ENCODE measurements around the gene CCDC85B.

The CCDC85B gene

DNA sequence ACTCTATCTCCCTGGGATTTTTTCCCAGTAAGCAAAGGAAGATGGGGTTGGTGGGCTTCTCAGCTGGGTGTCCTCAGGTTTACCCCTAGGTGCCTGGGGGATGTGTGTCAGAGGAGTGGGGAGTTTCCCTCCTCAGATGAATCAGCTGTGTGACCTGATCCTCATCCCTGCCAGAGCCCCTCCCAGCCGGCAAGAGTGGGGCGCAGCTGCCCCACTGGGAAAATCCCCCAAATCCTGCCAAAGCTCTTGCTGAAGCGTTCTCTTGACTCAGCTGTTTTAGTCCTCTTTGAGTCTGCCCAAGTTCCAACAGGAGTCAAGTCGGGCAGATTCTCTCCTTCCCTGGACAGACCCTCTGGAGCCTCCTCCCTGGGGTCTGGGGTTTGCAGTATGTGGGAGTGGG is 22.4 kb downstream of the CCDC85B start:
- no peak for DNase-seq (ENCODE audit: low spot score)

DNA sequence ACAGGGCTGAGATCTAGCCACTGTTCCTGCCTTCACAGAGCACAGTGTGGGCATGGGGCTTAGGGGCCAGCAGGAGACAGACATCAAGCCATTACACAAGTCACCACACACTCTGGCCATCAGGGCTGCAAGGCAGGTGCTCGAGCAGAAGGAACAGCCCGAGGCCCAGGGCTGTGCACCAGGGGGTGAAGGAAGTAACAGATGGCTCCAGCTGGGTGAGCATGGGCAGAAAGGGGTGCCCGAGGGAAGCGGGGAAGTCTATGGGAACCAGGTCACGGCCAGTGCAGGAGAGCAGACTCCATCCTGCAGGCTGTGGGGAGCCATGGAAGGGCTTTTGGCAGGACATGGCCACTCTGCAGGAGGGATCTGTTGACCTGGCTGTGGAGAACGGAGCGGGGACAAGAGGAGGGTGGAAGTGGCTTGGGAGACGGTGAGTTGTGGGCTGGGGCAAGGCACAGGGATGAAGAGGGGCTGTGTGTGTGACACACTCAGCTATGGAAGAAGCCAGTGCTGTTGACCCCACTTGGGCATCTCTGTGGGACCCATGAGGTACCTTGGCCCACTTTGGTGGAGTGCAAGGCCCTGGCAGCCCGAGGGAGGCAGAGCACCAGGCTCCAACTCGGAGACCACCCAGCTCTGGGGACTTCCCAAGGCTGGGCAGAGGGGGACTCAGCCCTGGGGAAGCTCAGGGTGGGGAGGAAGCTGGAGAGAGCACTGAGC is 24.8 kb downstream of the CCDC85B start:
- DNase-seq (ENCODE audit: low spot score): no peak

DNA sequence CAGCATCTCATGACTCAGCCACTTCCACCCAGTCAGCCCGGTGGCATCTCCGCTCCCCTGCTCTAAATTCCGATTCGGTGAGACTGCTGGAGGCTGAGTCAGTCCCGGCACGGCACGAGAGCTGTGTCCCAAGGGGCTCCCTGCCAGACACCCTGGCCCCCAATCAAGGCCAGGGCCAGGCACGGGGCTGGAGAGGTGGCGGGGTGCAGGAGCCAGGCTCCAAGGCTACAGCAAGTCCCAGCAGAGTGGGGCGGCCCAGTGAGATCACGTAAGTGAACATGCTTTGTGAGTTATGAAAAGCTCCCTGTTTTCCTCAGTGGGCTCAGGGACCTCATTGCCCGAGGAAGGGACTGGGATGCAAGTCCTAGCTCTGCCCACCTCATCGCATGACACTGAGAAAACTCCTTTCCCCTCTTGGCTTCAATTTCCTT is 25.4 kb downstream of the CCDC85B start:
- peak; percentile 99 for DNase-seq (ENCODE audit: low spot score)

DNA sequence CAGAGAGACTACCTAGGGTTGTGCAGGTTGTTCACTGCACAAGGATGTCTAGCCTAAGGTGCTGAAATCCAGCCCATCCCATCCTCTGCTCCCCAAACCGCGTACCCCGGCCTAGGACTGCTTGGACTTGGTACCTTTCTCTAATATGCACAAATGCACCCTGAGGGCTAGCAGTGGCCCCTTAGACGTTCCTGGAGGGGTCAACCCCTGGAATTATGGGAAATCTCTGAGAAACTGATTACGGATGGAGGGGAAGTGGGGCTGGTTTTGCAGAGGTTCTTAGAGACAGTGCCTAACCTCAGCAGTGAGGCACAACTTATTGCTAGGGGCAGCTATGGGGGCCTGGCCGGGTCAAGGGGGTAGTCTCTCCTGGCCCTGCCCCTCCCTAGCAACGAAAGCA is 25.9 kb downstream of the CCDC85B start:
- no peak for DNase-seq (ENCODE audit: low spot score)

DNA sequence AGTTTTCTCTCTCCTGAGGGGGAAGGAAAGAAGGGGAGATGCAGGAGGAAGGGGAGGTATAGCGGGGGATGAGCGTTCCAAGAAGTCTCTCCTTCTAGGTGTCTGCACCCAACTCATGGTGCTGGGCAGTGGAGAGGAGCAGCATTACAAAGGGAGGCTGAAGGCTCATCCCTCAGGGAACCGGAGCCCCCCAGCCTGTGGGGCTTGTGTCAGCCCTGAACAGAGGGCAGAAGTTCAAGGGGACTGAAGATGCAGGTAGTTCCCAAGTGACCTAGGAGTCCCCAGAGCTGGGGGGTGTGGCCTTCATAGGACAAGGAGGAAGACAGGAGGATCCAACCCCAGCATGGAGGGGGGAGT is 26.6 kb downstream of the CCDC85B start:
- no peak for DNase-seq (ENCODE audit: low spot score)

DNA sequence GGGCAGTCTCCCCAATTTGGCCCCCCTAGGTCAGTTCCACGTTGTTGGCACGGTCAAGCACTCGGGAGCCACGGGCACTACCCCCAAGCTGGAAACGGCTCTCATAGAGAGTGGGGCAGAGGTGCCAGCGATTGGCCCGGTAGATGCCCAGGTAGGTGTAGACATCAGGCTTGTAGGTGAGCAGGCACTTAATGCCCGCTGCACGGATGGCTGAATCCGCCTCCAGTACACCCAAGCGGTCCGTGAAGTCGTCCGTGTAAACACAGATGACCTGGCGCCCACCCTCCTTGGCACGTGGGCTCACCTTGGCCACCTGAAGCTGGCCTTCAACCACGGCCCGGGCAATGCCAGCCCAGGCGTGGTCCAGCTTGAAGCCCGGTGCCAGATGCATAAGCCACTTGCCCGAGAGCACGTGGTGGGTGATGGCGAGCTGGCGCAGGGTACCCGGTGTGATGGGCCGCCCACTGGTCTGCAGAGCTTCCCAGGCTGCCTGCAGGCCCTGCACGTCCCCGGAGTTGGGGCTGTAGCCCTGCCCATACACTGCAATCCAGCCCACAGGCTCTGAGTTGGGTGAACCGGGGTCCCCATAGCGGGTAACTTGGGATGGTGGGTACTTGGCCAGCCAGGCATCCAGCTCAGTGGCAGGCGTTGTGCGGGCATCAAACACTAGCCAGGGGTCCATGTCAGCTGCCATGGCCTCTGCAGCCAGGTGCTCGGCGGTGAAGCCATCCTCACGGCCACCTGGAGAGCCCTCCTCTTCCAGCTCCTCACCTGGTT is 27.1 kb downstream of the CCDC85B start:
- no peak for DNase-seq (ENCODE audit: low spot score)

DNA sequence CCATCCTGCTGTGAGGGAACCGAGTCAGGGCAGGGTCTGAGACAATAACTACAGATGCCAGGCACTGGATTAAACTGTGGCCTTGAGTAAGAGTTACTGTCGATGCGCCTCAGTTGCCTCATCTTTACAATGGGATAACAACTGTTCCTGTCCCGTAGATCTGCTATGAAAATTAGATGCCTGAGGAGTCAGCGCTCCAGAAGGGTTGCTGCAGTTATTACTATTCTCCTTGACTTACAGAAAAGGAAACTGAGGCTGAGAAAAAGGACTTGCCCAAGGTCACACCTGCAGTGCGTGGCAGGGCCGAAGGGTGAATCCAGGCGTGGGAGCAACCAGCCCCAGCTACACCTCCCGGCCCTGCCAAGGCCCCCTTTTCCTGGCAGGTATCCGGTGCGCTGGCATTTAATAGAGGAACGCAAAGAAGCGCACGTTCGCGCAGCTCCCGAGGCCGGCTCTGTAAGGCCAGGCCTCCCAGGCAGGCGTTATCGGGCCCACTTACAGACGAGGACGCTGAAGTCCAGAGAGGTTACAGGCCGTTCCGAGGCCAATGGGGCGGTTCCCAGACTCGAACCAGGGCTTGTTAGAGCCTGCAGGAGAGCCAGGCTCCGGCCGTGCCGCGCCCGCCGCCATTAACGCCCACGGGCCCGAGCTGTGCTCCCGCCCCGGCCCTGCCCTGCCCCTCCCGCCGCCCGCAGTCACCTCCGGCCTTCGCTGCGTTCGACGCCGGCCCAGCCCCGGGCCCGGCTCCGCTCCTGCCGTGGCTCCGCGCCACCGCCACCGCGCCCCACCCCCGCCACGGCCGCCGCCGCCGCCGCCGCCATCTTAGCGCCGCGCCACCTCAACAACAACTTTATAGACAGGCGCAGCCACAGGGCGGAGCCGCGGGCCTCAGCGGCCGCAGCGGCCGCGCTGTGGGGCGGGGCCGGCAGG is 28.0 kb downstream of the CCDC85B start, which contains the start of gene C11orf68:
C11orf68 (minus strand) TSS at position 852 of the 930 bp plus-strand sequence; CDS start at position 821, 31 bp downstream.
- no peak for DNase-seq (ENCODE audit: low spot score)

DNA sequence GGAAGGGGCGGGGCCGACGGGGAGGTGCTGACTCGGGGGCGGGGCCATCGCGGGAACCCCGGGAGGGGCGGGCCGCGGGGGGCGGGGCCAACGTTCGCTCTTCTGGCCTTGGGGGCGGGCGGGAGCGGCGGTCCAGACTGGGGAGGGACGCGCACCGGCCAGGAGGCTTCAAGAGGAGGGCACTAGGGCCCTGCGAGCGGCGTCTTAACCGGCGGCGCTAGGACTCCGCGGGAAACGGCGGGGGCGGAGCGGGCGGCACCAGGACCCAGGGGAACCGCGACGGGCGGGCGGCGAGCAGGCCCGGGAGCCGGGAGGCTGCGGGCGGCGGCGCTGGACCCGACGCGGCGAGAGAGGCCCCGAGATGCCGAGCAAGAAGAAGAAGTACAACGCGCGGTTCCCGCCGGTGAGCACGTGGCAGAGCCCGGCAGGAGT is 28.7 kb downstream of the CCDC85B start, which contains the start of gene DRAP1:
DRAP1 (plus strand) TSS at position 286 of the 432 bp plus-strand sequence; CDS start at position 362, 76 bp downstream.
- DNase-seq (ENCODE audit: low spot score): peak; percentile 96

DNA sequence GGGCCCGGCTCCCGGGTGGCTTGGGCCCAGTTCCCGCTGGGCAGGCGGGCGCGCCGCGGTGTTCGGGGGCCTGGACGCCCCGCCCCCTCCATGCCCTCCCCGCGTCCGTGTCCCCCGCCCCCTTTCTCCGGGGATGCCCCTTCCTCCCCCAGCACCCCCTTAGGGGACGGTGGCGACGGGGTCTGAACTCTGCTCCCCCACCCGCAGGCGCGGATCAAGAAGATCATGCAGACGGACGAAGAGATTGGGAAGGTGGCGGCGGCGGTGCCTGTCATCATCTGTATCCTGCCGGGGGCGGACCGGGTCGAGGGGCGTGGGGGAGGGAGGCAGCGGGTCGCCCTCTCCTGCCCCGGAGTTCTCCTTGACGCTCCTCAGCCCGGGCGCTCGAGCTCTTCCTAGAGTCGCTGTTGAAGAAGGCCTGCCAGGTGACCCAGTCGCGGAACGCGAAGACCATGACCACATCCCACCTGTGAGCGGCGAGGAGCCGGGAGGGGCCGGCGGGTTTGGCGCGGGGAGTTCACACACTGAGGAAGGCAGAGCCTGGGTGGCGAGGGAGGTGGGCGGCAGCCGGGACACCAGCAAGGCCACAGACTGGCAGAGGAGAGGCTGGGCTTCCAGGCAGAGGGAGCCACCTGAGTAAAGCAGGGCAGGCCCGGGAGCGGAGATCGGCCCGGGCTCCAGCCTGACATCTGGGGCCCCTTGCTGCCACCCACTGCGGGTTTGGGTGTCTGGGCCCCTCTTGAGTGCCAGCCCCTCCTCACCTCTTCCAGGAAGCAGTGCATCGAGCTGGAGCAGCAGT is 29.3 kb downstream of the CCDC85B start:
- no peak for DNase-seq (ENCODE audit: low spot score)

DNA sequence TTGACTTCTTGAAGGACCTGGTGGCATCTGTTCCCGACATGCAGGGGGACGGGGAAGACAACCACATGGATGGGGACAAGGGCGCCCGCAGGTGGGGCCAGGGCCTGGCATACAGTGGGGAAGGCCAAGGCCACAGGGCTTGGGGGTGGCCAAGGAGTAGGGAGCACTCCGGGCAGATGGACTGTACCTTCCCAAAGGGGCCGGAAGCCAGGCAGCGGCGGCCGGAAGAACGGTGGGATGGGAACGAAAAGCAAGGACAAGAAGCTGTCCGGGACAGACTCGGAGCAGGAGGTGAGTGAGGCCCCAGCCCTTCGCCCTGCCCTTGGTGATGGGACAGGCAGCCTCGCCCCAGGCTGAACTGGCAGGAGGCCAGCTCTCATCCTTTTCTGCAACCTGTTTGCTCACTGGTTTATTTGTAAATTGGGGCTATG is 29.9 kb downstream of the CCDC85B start:
- DNase-seq (ENCODE audit: low spot score): no peak

DNA sequence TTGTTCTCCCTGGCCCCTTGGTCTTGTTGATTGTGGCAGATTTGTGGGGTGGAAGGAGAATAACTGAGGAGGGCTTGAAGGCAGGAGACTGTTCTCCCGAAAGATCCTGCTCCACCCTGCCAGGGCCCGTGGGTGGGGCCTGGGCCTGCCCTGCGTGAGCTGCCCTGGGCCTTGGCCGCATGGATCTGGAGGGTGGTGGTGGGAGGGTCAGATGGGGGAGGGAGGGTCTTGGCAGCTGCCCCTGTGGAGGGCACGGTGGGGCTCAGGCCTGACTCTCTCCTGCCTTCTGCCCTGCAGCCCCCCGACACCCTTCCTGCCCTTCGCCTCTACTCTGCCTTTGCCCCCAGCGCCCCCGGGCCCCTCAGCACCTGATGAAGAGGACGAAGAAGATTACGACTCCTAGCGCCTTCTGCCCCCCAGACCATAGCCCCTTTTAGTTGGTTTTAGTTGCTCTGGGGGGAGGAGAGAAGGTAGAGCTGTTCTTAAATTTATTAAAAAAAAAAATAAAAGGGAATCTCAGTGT is 30.6 kb downstream of the CCDC85B start:
- no peak for DNase-seq (ENCODE audit: low spot score)

DNA sequence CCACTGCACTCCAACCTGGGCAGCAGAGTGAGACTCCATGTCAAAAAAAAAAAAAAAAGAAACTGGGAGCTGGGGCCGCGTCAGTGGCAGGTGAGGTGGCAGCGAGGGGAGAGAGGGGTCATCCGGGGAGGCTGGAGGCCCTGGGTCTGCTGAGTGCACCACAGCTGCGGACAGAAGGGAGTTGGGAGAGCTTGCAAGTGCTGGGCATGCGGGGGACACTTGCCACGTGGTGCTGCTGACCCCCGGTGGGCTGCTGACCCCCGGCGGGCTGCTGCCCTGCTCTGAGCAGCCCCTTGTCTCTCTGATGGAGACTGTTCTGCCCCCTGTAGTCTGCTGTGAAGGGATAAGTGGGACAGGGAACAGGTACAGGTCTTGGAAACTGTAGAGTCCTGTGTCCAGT is 31.4 kb downstream of the CCDC85B start:
- DNase-seq (ENCODE audit: low spot score): no peak

DNA sequence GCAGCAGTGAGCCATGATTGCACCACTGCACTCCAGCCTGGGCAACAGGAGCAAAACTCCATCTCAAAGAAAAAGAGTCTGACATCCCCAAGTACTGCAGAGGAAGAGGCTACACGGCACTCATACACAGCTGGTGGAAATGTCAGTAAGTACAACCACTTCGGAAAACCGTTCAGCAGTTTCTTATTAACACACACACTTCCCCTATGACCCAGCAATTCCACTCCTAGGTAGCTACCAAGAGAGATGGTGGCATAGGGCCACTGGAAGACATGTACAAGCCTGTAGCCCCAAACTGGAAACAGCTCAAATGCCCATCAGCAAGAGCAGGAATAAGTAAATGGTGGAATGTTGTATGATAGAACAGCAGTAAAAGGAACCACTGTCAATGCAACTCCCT is 32.1 kb downstream of the CCDC85B start:
- DNase-seq (ENCODE audit: low spot score): no peak

DNA sequence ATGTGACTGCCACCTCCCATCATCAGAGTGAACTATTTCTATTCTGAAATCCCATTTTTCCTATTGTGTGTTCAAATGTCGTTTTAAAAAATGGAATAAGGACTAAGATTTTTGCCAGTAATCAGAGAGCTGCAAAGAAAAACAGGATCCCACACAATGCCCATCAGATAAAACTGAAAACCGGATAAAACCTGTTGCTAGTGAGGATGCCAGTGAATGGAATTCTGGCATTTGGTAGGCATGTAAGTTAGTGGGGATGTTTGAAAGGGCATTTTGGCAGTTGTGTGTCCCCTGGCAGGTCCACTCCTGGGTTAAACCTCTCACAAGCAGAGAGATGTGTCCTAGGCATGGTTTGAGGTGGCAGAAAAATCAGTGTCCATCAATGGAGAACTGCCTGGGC is 34.9 kb downstream of the CCDC85B start:
- DNase-seq (ENCODE audit: low spot score): no peak

DNA sequence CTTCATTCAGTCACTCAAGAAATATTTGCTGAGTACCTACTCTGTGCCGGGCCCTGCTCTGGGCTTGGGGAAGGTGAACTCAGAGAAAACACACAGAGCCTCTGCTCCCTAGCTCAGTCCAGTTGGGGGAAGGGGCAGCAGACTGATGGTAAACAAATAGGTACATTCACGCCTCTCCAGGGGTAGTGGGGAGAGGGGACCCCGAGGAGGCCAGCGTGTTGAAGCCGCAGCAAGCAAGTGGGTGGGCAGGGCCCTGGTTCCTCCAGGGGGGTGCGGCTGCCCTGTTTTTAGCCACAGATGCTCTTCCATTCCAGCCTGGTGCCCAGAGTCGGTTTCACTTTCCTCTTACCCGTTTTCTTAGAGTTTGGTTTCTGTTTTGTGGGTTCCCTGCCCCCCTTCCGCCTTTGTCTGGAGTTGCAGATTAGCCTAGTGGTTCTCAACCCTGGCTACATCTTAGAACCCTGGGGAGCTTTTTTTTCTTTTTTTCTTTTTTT is 37.5 kb downstream of the CCDC85B start:
- peak; percentile 69 for DNase-seq (ENCODE audit: low spot score)

DNA sequence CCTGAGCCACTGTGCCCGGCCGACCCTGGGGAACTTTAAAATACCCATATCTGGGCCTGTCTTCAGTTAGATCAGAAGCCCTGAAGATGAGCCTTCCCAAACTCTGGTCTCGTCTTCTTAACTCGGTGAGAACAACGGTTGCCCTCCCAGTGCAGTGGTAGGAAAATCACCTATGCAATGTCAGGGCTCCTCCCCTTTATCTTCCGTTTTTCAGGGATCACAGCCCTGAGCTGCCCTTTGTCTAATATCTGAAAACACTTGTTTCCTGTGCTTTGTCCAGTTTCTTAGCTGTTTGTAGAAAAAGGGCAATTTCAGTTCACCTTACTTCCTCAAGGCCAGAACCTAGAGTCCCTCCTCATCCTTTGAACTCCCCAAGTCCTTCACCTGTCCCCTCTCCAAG is 38.2 kb downstream of the CCDC85B start:
- DNase-seq (ENCODE audit: low spot score): no peak

DNA sequence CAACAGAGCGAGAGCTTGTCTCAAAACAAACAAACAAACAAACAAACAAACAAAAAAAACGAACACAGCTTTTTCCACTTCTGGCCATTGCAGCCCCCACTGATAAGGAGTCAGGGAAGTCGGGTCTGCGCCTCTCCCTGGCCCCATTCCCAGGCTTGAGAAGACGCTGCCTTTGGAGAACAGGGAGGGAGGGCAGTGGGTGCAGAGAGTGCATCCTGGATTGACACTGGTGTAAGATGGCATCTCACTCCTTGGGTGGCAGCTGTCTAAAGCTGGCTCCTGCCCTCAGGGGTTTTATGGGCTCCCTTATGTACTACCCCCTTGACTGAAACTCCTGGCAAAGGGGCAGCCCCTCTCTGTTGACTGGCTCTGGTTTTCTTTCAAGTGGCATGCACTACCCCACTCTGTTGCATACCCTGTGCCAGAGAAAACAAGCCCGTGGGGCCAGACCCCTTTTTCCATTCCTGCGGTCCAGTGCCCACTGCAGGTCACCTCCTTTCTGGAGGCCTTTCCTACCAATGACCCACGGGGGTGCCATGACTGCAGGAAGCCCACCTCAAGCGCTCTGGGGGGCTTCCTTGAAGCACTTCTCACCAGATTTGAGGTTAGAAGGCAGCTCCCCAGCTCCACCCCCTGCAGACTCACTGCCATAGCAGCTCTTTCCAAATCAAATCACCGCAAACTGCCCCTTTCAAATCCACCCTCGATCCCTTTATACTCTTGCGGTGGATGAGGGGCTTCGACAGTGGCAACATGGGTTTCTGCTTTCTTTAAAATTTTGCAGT is 41.5 kb downstream of the CCDC85B start:
- DNase-seq (ENCODE audit: low spot score): no peak

DNA sequence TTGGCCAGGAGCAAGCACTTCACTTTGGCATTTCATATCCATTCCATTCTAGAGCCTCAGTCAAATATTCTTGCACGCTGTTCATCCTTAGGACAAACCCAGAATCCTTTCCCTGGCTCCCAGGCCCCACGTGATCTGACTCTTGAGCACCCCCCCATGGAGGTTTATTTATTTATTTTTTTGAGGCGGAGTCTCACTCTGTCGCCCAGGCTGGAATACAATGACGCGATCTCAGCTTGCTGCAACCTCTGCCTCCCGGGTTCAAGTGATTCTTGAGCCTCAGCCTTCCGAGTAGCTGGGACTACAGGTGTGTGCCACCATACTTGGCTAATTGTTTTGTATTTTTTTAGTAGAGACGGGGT is 42.1 kb downstream of the CCDC85B start:
- DNase-seq (ENCODE audit: low spot score): no peak

DNA sequence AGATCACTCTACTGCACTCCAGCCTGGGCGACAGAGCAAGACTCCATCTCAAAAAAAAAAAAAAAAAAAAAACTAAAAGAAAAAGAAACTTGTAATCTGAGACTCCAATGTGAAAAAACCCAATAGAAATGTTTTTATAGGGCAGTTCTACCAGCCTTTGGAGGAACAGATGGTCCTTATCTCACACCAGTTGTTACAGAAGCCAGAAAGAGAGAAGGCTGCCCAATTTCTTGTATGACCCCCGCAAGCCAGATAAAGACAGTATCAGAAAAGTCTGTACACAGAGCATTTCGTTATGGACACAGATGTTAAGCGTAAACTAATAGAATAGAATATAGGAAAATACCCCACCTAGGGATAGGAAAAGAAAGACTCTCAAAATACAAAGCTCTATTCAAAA is 43.5 kb downstream of the CCDC85B start:
- no peak for DNase-seq (ENCODE audit: low spot score)

DNA sequence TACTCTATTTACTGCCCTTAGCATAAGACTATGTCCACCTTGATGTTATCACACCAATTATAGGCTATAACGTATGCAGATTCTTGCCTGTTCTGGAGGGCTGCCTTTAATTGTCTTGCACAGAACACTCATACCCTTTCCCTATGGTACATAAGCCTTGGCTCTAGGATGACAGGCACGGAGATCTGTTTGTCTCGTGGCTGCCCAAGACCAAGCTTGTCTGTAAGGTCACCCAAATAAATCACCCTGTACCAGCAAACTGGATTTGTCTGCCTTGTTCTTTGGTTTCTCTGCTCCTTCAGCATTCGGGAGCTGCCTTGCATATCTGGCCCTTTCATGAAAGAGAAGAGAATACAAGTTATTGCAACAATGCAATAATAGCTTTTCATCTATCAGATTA is 47.3 kb downstream of the CCDC85B start:
- DNase-seq (ENCODE audit: low spot score): no peak
